Kidney (tissue), 14 donors: ENCODE results near the gene SLCO3A1. TPM values are rescaled to one million over a fixed set of nuclear protein-coding genes. Genes with fewer than 3 reads are reported as not detected.

Experiments
- DNase-seq, 5 donors: peaks; one replicate each; pipeline ENCODE4 v3.0.0-alpha.2; 2013 to 2020
- FAIRE-seq: peaks from 2 replicates; lab custom pipeline; 2012; peaks lifted over from hg19 to GRCh38; lab: Jason Lieb, UNC
- H3K27ac ChIP-seq, 2 donors: one replicate each; pipeline ENCODE4 v1.7.0; 2013; ENCODE audit warnings: low read depth in 2 of 2, low read length in 2 of 2, inconsistent platforms in 1 of 2
- H3K27me3 ChIP-seq: one replicate; pipeline ENCODE4 v1.7.1; 2013; ENCODE audit warnings: low read length, inconsistent platforms; ENCODE audit not compliant: control insufficient read depth, insufficient read depth
- H3K36me3 ChIP-seq, 3 donors: one replicate each; pipeline versions ENCODE4 v1.7.0 to v1.7.1; 2013; ENCODE audit warnings: low read length in 3 of 3, control low read depth in 1 of 3, inconsistent platforms in 1 of 3; ENCODE audit not compliant: insufficient read depth in 3 of 3, control insufficient read depth in 2 of 3
- H3K4me1 ChIP-seq, 3 donors: one replicate each; pipeline versions ENCODE4 v1.7.0 to v1.7.1; 2013; ENCODE audit warnings: low read length in 3 of 3, inconsistent platforms in 1 of 3, low read depth in 1 of 3; ENCODE audit not compliant: control insufficient read depth in 2 of 3, insufficient read depth in 2 of 3
- H3K4me3 ChIP-seq, 3 donors: one replicate each; pipeline versions ENCODE4 v1.7.0 to v1.8.1; 2013; ENCODE audit warnings: low read length in 3 of 3, control low read depth in 1 of 3, inconsistent platforms in 1 of 3
- H3K9ac ChIP-seq, 3 donors: one replicate each; pipeline versions ENCODE4 v1.7.0 to v1.7.1; 2013; ENCODE audit warnings: low read length in 3 of 3, control low read depth in 1 of 3, inconsistent platforms in 1 of 3
- H3K9me3 ChIP-seq, 3 donors: one replicate each; pipeline versions ENCODE4 v1.7.0 to v1.7.1; 2013; ENCODE audit warnings: low read length in 3 of 3, control low read depth in 1 of 3, inconsistent platforms in 1 of 3; ENCODE audit not compliant: control insufficient read depth in 2 of 3, insufficient read depth in 1 of 3
- intact Hi-C: fragments of 100-400 bp; cut with DNase I; formaldehyde crosslinking; loops from one replicate; pipeline ENCODE4 v1.11.1; 2022
- polyA plus RNA-seq: library from polyadenylated mRNA; stranded (reverse); fragments of 350-450 nt; fragmentation: Illumina TruSeq; extraction: RNeasy Lipid Tissue Mini Kit (QIAGEN cat#74804); gene quantifications from one replicate; pipeline ENCODE4 v1.2.3, GENCODE V29; 2014; ENCODE audit warnings: low read depth, low replicate concordance; ENCODE audit not compliant: insufficient read depth
- total RNA-seq: library from RNA; stranded (reverse); fragmentation: NEBNext Ultra II Directional; extraction: Animal tissue kit (Norgen Biotek cat#: 25700); gene quantifications from one replicate; pipeline ENCODE4 v1.2.1, GENCODE V29; 2021
- TF ChIP-seq, protein P1 (sequence below): IDR thresholded peaks from 3 replicates; pipeline ENCODE4 v1.5.1; 2012; ENCODE audit warnings: mild to moderate bottlenecking, moderate library complexity, borderline replicate concordance; ENCODE audit not compliant: insufficient read depth; ENCODE audit errors: extremely low read depth
- donor health status: control.
- donor health status: control.
- donor health status: control.
- donor health status: control.
- donor health status: control.
- donor health status: DM: yes; HTN: yes; CAD: no.
- donor health status: Normal renal cell carcinoma (clear cell type).

SLCO3A1 gene
- total and polyA plus RNA-seq, 2 donors from 2014 or later = 12.8 to 59.4 TPM

DNA sequence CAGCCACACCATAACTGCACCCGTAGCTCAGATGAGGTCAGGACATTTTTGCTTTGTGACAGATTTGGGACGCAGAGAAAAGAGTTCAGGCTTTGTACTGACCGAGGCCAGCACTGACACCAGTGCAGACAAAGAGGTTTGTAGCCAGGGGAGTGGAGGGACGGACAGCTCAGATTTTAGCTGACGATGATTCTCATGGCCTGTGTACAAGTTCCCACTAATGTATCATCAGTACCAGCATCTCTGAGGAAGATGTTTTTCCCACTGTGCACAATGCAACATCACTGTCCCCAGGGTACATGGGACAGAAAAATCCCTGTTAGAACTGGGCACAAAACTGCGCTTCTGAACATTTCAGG, 112.7 kb downstream of the SLCO3A1 start:
- H3K9ac ChIP-seq = no peak overlapping the region
- H3K9me3 ChIP-seq = no peaks in the 10 kb centered on the region
- TF ChIP-seq, protein P1, sequence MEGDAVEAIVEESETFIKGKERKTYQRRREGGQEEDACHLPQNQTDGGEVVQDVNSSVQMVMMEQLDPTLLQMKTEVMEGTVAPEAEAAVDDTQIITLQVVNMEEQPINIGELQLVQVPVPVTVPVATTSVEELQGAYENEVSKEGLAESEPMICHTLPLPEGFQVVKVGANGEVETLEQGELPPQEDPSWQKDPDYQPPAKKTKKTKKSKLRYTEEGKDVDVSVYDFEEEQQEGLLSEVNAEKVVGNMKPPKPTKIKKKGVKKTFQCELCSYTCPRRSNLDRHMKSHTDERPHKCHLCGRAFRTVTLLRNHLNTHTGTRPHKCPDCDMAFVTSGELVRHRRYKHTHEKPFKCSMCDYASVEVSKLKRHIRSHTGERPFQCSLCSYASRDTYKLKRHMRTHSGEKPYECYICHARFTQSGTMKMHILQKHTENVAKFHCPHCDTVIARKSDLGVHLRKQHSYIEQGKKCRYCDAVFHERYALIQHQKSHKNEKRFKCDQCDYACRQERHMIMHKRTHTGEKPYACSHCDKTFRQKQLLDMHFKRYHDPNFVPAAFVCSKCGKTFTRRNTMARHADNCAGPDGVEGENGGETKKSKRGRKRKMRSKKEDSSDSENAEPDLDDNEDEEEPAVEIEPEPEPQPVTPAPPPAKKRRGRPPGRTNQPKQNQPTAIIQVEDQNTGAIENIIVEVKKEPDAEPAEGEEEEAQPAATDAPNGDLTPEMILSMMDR = no peak
- no peaks in the 10 kb centered on the region for H3K27me3 ChIP-seq
- no peak overlapping the region for H3K4me3 ChIP-seq
- FAIRE-seq = no peak
- intact Hi-C loops = no loop called here
- DNase-seq = no peak
- H3K4me1 ChIP-seq = peaks cover 0 to 2% (median 0%) of the 10 kb centered on the region in 3 donors
- H3K27ac ChIP-seq = no peak overlapping the region
- no peaks in the 10 kb centered on the region for H3K36me3 ChIP-seq

DNA sequence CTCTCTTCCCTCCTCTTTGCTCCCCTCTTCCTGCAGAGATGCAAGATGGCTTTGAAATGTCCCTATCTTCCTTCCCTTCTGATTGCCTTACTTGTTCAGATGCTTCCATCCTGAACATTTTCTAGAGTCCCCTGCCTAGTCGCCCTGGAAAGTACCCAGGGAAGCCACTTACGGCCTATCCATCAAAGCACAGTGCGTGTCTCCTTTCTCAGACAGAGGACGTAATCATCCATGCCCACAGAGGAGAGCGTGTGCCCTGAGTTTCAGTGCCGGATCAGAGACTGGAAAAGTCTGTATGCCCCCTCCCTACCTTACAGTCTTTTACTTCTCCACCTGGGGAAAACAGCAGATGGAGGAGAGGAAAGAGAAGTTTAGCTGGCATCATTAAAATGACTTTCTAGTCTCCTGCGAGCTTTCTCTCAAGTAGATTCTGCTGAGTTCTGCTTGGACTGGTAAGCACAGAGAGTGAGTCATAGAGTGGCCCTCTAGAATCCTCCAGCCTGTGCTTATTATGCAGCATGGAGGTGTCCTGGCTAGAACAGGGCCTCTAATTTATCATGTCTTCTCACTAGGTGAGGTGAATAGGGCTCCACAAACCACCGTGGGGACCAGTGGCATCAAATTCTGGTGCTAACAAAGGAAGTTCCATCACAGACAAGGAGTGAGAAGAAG, 114.6 kb downstream of the SLCO3A1 start:
- H3K4me3 ChIP-seq = no peak overlapping the region
- no peak for FAIRE-seq

DNA sequence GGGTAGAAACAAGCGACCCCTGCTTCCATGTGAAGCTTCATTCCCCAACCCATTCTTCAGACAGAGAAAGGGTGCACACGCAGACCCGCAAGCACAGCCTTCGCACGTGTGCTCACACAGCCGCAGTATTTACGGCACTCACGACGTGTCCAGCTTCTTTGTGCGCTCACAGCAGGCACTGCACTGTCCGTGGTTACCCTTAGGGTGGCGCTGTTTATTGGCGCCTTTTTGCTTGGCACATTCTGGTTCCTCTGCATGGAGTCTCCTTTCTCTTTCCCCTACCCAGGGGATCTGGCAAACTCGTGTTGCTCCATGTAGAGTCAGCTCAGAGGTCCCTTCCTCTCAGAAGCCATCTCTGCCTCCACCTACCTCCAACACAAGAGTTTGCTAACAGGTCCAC, 115.1 kb downstream of the SLCO3A1 start:
- no peak overlapping the region for H3K9ac ChIP-seq
- no peaks in the 10 kb centered on the region for H3K9me3 ChIP-seq
- H3K36me3 ChIP-seq = no peaks in the 10 kb centered on the region
- TF ChIP-seq, protein P1 = no peak
- no peak overlapping the region for H3K27ac ChIP-seq
- H3K4me1 ChIP-seq = peaks cover 0 to 2% (median 0%) of the 10 kb centered on the region in 3 donors
- H3K27me3 ChIP-seq = no peaks in the 10 kb centered on the region
- intact Hi-C loops = no loop called here
- FAIRE-seq (no peak), DNase-seq (no peak)
- H3K4me3 ChIP-seq = no peak overlapping the region

More for the DNA sequence above, 114.6 kb downstream of the SLCO3A1 start:
- intact Hi-C loops = no loop called here
- DNase-seq = no peak
- no peak overlapping the region for H3K27ac ChIP-seq
- H3K27me3 ChIP-seq = no peaks in the 10 kb centered on the region
- H3K4me1 ChIP-seq = peaks cover 0 to 2% (median 0%) of the 10 kb centered on the region in 3 donors
- H3K36me3 ChIP-seq = no peaks in the 10 kb centered on the region
- no peak overlapping the region for H3K9ac ChIP-seq
- TF ChIP-seq, protein P1 = no peak
- H3K9me3 ChIP-seq = no peaks in the 10 kb centered on the region
